Measurements from ENCODE around the gene GON4L. TPM values are rescaled to one million over a fixed set of nuclear protein-coding genes. Genes with fewer than 3 reads are reported as not detected.

The GON4L gene
- total RNA-seq, 1 experiment from 2014 or later, result 31.2 TPM

DNA sequence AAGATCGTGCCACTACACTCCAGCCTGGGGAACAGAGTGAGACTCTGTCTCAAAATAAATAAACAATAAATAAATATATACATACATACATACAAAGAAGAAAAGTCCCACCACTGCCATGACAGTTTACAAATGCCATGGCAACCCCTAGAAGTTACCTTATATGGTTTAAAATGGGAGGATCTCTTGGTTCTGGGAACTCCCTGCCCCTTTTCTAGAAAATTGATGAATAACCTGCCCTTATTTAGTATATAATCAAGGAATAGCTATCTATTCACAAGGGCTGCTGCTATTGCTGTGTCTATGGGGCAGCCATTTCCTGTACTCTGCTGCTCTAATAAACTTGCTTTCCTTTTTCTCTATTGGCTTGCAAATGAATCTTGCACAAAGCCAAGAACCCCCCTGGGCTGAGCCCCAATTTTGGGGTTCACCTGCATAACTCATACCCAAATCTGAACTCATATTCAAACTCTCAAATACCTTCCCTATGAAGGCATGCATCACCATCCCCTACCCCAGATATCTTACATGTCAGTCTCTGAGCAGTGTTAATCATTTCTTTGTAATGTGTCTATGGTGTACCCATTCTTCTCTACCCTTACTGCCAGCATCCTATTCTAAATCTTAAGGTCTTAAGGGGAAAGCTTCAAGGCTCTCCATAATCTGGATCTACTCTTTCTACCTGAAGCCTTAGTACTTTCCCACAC is 9.0 kb downstream of the GON4L start:
- no peak for ATAC-seq
- H4K20me1 ChIP-seq (ENCODE audit: low read length), result 0 out of 2 replicates have a peak, but pooled peaks cover 6% of the 10 kb centered on the region
- no peak overlapping the region for H3K27ac ChIP-seq (ENCODE audit: low read length)
- H3K9ac ChIP-seq (ENCODE audit: low read length), result no peak overlapping the region
- BruUV-seq (replicated peaks), result no TSS peak
- POLR2A ChIA-PET (ENCODE audit: unreplicated experiment), result no interaction called here
- H3K27me3 ChIP-seq (ENCODE audit: low read length), result no peaks in the 10 kb centered on the region
- no peak for TF ChIP-seq EZH2phosphoT487 (IDR thresholded peaks at IDR 0.05; ENCODE audit: borderline replicate concordance, low read length)
- no peak for TF ChIP-seq EZH2 (IDR thresholded peaks at IDR 0.05; ENCODE audit: low read length, unreplicated experiment)
- TF ChIP-seq, protein P1, sequence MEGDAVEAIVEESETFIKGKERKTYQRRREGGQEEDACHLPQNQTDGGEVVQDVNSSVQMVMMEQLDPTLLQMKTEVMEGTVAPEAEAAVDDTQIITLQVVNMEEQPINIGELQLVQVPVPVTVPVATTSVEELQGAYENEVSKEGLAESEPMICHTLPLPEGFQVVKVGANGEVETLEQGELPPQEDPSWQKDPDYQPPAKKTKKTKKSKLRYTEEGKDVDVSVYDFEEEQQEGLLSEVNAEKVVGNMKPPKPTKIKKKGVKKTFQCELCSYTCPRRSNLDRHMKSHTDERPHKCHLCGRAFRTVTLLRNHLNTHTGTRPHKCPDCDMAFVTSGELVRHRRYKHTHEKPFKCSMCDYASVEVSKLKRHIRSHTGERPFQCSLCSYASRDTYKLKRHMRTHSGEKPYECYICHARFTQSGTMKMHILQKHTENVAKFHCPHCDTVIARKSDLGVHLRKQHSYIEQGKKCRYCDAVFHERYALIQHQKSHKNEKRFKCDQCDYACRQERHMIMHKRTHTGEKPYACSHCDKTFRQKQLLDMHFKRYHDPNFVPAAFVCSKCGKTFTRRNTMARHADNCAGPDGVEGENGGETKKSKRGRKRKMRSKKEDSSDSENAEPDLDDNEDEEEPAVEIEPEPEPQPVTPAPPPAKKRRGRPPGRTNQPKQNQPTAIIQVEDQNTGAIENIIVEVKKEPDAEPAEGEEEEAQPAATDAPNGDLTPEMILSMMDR (conservative IDR thresholded peaks at IDR 0.05; ENCODE audit: low read depth, low read length), result no peak
- H2AFZ ChIP-seq (ENCODE audit: low read length), result no peak overlapping the region
- peaks cover 90% of the 10 kb centered on the region for H3K79me2 ChIP-seq (ENCODE audit: low read length)
- H3F3A ChIP-seq (ENCODE audit: low read length, unreplicated experiment), result no peaks in the 10 kb centered on the region
- peaks cover 31% of the 10 kb centered on the region for H3K36me3 ChIP-seq (ENCODE audit: low read depth, low read length)
- H3K4me2 ChIP-seq (ENCODE audit: low read length), result no peak overlapping the region
- intact Hi-C loops (cut with micrococcal nuclease), result no loop called here
- H3K9me3 ChIP-seq (ENCODE audit: low read length), result no peaks in the 10 kb centered on the region
- no peak overlapping the region for H3K4me3 ChIP-seq (ENCODE audit: low read length)
- H3K4me1 ChIP-seq (ENCODE audit: insufficient read depth, low read length), result no peaks in the 10 kb centered on the region
- CTCF ChIA-PET, result no interaction called here
- no peak for DNase-seq
- no peaks in the 10 kb centered on the region for H3K9me2 ChIP-seq (replicated peaks; ENCODE audit: low read length)

DNA sequence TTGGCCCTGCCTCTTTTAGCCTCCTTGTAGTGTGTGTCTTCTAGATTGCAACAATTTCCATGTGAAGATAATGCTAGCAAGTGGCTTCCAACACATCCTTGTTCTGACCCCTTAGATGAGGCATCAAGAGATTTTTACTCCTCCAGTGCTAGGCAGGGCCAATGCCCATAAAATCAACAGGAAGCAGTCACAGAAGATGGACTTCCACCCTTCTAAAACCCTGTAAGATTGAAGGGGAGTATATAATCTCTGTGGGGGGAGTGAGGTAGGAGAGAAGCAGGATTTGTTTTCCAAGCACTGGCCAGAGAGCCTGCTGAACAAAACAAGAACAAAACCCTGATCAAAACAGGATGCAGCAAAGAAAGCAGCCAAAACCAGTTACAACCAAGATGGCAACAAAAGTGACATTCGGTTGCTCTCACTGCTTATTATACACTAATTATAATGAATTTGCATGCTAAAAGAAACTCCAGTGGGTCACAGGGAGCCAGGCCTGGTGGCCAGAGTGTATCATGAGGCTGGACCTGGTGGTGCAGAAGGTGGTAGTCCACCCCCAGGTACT is 12.1 kb downstream of the GON4L start:
- Histone ChIP-seq H3K9me2 (replicated peaks; ENCODE audit: low read length) (no peaks in the 10 kb centered on the region), H2AFZ (ENCODE audit: low read length) (no peak overlapping the region), H3K9ac (ENCODE audit: low read length) (no peak overlapping the region), H3K79me2 (ENCODE audit: low read length) (peaks cover 92% of the 10 kb centered on the region), H3K36me3 (ENCODE audit: low read depth, low read length) (peaks cover 27% of the 10 kb centered on the region), H3K27me3 (ENCODE audit: low read length) (no peaks in the 10 kb centered on the region), H3K9me3 (ENCODE audit: low read length) (no peaks in the 10 kb centered on the region), H4K20me1 (ENCODE audit: low read length) (0 out of 2 replicates have a peak, but pooled peaks cover 6% of the 10 kb centered on the region), H3K4me2 (ENCODE audit: low read length) (no peak overlapping the region), H3K4me1 (ENCODE audit: insufficient read depth, low read length) (no peaks in the 10 kb centered on the region), H3K4me3 (ENCODE audit: low read length) (no peak overlapping the region), H3F3A (ENCODE audit: low read length, unreplicated experiment) (no peaks in the 10 kb centered on the region), H3K27ac (ENCODE audit: low read length) (no peak overlapping the region)
- POLR2A ChIA-PET (ENCODE audit: unreplicated experiment), result no interaction called here
- CTCF ChIA-PET, result no interaction called here
- ATAC-seq (no peak), DNase-seq (no peak)
- intact Hi-C loops (cut with micrococcal nuclease), result no loop called here
- TF ChIP-seq, protein P1 (conservative IDR thresholded peaks at IDR 0.05; ENCODE audit: low read depth, low read length), result no peak
- no peak for TF ChIP-seq EZH2phosphoT487 (IDR thresholded peaks at IDR 0.05; ENCODE audit: borderline replicate concordance, low read length)
- TF ChIP-seq EZH2 (IDR thresholded peaks at IDR 0.05; ENCODE audit: low read length, unreplicated experiment), result no peak
- BruUV-seq (replicated peaks), result no TSS peak

- ChIA-PET POLR2A (ENCODE audit: unreplicated experiment) (no interaction called here), CTCF (no interaction called here)
- no peaks in the 10 kb centered on the region for H3K4me1 ChIP-seq (ENCODE audit: insufficient read depth, low read length)
- no peak overlapping the region for H3K4me3 ChIP-seq (ENCODE audit: low read length)
- no peak overlapping the region for H3K9ac ChIP-seq (ENCODE audit: low read length)
- no peak for DNase-seq
- no peaks in the 10 kb centered on the region for H3K27me3 ChIP-seq (ENCODE audit: low read length)
- H3K27ac ChIP-seq (ENCODE audit: low read length), result no peak overlapping the region
- no peak overlapping the region for H2AFZ ChIP-seq (ENCODE audit: low read length)
- no peaks in the 10 kb centered on the region for H3K9me3 ChIP-seq (ENCODE audit: low read length)
- intact Hi-C loops (cut with micrococcal nuclease), result no loop called here
- no peak for TF ChIP-seq EZH2 (IDR thresholded peaks at IDR 0.05; ENCODE audit: low read length, unreplicated experiment)
- no peak for TF ChIP-seq EZH2phosphoT487 (IDR thresholded peaks at IDR 0.05; ENCODE audit: borderline replicate concordance, low read length)
- TF ChIP-seq, protein P1 (conservative IDR thresholded peaks at IDR 0.05; ENCODE audit: low read depth, low read length), result no peak
- H4K20me1 ChIP-seq (ENCODE audit: low read length), result 0 out of 2 replicates have a peak, but pooled peaks cover 6% of the 10 kb centered on the region
- H3K9me2 ChIP-seq (replicated peaks; ENCODE audit: low read length), result no peaks in the 10 kb centered on the region
- H3F3A ChIP-seq (ENCODE audit: low read length, unreplicated experiment), result no peaks in the 10 kb centered on the region
- peaks cover 15% of the 10 kb centered on the region for H3K36me3 ChIP-seq (ENCODE audit: low read depth, low read length)
- BruUV-seq (replicated peaks), result no TSS peak
- no peak for ATAC-seq
- H3K4me2 ChIP-seq (ENCODE audit: low read length), result no peak overlapping the region
- H3K79me2 ChIP-seq (ENCODE audit: low read length), result peaks cover 84% of the 10 kb centered on the region
Observed at GRCh38 chr1:155840386-155840785, 16.6 kb downstream of the GON4L start.

Measured in PC-3 (cell line).